ENCODE measurements around the gene LPA.

Gene LPA

GRCh38 chr6:160513836-160514235 lies 150.2 kb downstream of the LPA start:
- no peak for DNase-seq (ENCODE audit: low read depth, low spot score)

DNA sequence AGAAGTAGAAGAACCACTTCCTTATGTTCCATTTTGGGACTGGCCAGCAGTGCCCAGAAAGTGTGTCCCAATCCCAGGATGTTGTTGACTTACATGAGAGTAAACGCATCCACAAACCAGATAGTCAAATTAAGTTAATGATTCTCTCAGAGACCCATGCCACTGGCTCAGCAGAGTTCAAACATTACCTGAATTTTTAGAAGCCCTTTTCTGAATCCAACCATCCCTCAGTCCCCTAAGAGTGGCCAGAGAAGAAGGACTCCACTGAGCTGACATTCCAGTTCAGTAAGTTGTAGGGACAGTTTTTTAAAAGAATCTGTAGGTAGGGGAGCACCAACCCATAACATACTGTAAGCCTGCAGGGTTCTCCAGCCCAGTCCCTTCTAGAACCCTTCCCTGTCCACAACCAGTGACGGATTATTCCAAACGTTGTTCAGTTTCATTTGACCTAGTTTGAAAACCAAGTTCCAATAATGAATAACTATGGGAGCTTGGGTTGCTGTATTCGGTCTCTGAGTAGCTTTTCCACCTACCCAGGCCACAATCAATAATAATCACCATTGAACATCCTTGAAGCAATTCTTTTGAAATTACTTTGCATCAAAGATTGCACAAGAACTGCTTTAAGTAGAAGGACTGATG lies 153.0 kb downstream of the LPA start:
- DNase-seq (ENCODE audit: low read depth, low spot score) = no peak

DNA sequence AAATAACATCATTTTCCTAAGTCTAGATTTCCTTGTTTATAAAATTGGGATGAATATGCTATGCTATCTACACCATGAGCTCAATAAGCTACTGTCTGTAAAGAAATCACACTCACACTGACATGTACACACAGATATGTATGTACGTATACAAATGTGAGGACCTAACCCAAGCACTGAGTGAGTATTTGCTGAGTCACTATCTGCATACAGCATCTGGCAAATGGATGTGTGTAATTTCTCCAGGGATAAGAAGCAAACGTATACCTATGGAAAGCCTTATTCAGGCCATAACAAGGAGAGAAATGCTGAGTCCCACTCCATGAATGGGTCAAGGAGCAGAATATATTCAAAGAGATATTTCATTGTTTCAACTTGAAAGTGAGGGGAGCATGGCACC lies 153.9 kb downstream of the LPA start:
- DNase-seq (ENCODE audit: low read depth, low spot score) = no peak

DNA sequence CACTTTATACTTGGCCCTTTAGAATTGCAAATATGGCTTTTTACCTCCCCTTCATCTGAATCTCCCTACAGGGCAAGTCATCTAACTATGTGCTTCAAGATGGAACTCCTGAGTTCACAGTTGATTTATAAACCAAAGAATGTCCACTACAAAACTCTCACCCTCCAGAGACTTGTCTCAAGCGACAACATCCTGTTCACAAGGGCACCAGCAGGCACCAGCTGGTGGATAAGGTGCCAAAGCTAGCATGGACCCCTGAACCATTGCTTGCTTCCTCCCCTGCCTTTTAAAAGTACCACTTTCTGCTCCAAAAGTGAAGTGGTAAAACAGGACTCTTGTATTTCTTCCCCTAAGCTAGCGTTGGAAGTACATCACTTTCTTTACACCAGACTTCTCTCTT lies 154.5 kb downstream of the LPA start:
- no peak for DNase-seq (ENCODE audit: low read depth, low spot score)

DNA sequence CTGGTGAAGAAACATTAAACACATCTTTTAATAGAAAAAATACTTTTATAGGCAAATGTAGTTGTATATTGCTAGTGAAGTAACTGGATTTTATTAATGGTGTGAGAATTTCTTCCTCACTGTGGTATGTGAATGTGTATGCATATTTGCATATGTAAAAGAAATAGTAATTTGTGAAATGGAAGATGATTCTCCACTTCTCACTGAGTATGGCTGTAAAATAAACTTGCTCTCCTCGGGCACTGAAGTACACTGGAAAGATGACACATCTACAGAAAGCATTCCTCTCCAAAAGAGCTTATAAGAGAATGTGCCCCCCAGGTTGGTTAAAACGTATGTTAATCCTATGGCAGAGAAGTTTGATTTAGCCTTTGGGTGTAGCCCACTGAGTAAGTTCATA lies 155.5 kb downstream of the LPA start:
- no peak for DNase-seq (ENCODE audit: low read depth, low spot score)

DNA sequence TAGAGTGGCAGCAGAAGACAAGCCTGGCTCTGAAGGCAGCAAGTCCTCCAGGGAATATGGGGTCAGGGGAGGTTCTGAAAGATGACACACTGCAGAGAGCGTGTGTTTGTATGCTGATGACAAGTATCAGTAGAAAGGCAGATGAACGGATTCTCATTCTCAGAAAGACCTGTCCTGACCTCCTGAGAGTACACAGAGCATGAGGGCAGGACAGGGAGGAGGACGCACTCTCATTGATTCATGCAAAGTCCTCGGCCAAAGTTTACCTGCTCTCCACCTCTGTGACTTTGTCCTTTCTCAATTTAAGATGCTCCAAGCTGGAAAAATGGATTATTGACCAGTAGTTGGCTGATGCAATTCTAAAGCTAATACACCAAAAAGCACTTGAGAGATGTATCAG lies 156.7 kb downstream of the LPA start:
- DNase-seq (ENCODE audit: low read depth, low spot score) = no peak

DNA sequence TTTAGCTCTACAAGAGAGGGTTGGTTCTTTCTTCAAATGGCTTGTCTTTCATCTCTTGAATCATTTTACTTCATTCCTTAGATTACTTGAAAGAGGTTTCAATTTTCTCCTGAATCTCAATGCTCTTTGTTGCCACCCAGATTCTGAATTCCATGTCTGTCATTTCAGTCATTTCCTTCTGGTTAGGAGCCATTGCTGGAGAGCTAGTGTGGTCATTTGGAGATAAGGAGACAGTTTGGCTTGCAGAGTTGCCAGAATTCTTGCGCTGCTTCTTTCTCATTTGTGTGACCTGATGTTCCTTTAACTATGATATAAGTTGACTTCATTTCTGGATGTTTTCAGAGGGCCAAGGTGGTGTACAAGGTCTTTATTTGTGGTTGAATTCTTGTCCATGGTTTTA lies 158.1 kb downstream of the LPA start:
- DNase-seq (ENCODE audit: low read depth, low spot score) = no peak

GRCh38 chr6:160500639-160501038 lies 163.4 kb downstream of the LPA start:
- DNase-seq (ENCODE audit: low read depth, low spot score) = no peak

GRCh38 chr6:160494576-160494975 lies 169.5 kb downstream of the LPA start:
- no peak for DNase-seq (ENCODE audit: low read depth, low spot score)

DNA sequence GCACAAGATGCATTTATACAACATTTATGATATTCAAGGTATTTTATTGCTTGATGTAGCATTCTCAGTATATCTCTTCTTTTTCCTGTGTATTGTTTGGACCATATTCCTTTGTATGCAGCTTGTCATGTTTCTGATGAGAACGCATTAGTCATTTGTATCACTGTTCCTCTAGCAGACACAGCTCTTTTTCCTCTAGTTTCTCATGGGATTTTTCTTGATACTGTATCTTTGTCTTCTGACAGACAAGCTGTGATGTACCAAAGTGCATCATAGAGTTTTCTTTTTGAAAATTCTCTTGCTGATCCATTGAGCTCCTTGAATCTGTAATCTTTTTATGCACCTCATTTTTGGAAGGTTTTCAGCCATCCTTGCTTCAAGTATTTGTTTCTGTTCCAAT lies 175.0 kb downstream of the LPA start:
- DNase-seq (ENCODE audit: low read depth, low spot score) = no peak

DNA sequence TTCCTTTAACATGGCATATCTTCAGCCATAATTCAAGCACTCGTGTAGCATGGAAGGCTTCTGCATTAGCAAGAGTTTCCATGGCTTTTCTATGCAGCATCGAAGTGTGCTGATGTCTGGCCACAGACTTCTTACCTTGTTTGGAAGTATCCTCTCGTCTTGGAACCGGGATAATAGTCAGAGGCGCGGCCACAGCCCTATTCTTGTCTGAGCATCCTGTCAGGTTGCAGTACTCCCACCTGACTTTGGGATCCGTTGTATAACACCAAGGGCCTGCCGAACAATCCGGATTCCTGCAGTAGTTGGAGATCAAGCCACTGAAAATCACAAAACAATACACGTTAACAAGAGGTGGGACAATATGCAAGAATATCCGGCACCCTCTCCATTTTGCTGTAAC lies 177.0 kb downstream of the LPA start:
- no peak for DNase-seq (ENCODE audit: low read depth, low spot score)
